Renal cortex interstitium (tissue), 11 donors: Measurements from ENCODE around the gene BTBD17. TPM values are rescaled to one million over a fixed set of nuclear protein-coding genes. Genes with fewer than 3 reads are reported as not detected.

Experiments used
- DNase-seq, 11 donors: peaks; one replicate each; pipeline ENCODE4 v3.0.0-alpha.2; 2013; ENCODE audit warnings: low read depth in 9 of 11, low spot score in 4 of 11; ENCODE audit errors: extremely low read depth in 1 of 11
- polyA plus RNA-seq, 3 donors: library from polyadenylated mRNA; unstranded; fragments of 120-200 nt; gene quantifications; one replicate each; pipeline ENCODE4 v1.2.1, GENCODE V29; 2013; ENCODE audit not compliant: insufficient read length in 3 of 3

The BTBD17 gene
- polyA plus RNA-seq, 3 donors, result 0.11 to 0.26 (median 0.11) TPM

- no peak for DNase-seq
Observed at GRCh38 chr17:74343526-74344284, 18.0 kb downstream of the BTBD17 start.

GRCh38 chr17:74343121-74343520, 18.5 kb downstream of the BTBD17 start:
- no peak for DNase-seq

- DNase-seq, result no peak
Observed at GRCh38 chr17:74342224-74342623, 19.4 kb downstream of the BTBD17 start.

GRCh38 chr17:74340470-74341023, 21.1 kb downstream of the BTBD17 start:
- no peak for DNase-seq

GRCh38 chr17:74339537-74340195, 22.0 kb downstream of the BTBD17 start:
- no peak for DNase-seq

GRCh38 chr17:74337834-74338500, 23.7 kb downstream of the BTBD17 start:
- DNase-seq, result no peak

GRCh38 chr17:74336307-74336706, 25.4 kb downstream of the BTBD17 start:
- no peak for DNase-seq

- DNase-seq, result no peak
Observed at GRCh38 chr17:74335529-74336062, 26.1 kb downstream of the BTBD17 start.

- no peak for DNase-seq
Observed at GRCh38 chr17:74334393-74335039, 27.2 kb downstream of the BTBD17 start.

- DNase-seq, result peak in 1 of 11 donors; percentile 27
Observed at GRCh38 chr17:74332763-74333283, 28.8 kb downstream of the BTBD17 start.

GRCh38 chr17:74332017-74332650, 29.5 kb downstream of the BTBD17 start:
- DNase-seq, result no peak

- no peak for DNase-seq
Observed at GRCh38 chr17:74330446-74330845, 31.2 kb downstream of the BTBD17 start.

GRCh38 chr17:74329378-74329777, 32.3 kb downstream of the BTBD17 start:
- DNase-seq, result no peak

GRCh38 chr17:74328487-74328886, 33.2 kb downstream of the BTBD17 start:
- no peak for DNase-seq

GRCh38 chr17:74326506-74326905, 35.2 kb downstream of the BTBD17 start:
- DNase-seq, result no peak

- peak in 7 of 11 donors; percentile 22 to 45 (median 36) for DNase-seq
Observed at GRCh38 chr17:74325743-74326379, 35.8 kb downstream of the BTBD17 start, which contains the start of gene KIF19. KIF19 (plus strand) TSS chr17:74326226; CDS start chr17:74326350, 124 bp downstream.

- no peak for DNase-seq
Observed at GRCh38 chr17:74325376-74325742, 36.3 kb downstream of the BTBD17 start.

GRCh38 chr17:74324521-74324920, 37.1 kb downstream of the BTBD17 start:
- no peak for DNase-seq
